GM23338 (cell line): Measurements from ENCODE around the gene SUGCT. TPM values are rescaled to one million over a fixed set of nuclear protein-coding genes. Genes with fewer than 3 reads are reported as not detected.

Experiments
- ATAC-seq: fragments of 200-7000 bp; cut with Tn5 transposase; 3 replicates; pipeline ENCODE4 v1.9.1; 2020
- DNase-seq: peaks from one replicate; pipeline ENCODE4 v3.0.0-alpha.2; 2015; ENCODE audit warnings: low spot score
- H2AFZ ChIP-seq: fragments of 200-600 bp; sonication (generic); 2 replicates; pipeline ENCODE4 v1.8.0; 2016; ENCODE audit warnings: antibody characterized with exemption, mild to moderate bottlenecking, moderate library complexity
- H3F3A ChIP-seq: fragments of 200-600 bp; sonication (generic); replicated peaks from 2 replicates; pipeline ENCODE4 v1.8.0; 2017; ENCODE audit warnings: antibody characterized with exemption, mixed run types, low read depth
- H3K27ac ChIP-seq: fragments of 200-600 bp; sonication (generic); 2 replicates; pipeline ENCODE4 v1.6.1; 2016; ENCODE audit warnings: low read depth
- H3K27me3 ChIP-seq: fragments of 200-600 bp; sonication (generic); 2 replicates; pipeline ENCODE4 v1.8.0; 2016; ENCODE audit warnings: mild to moderate bottlenecking, mixed run types, moderate library complexity; ENCODE audit not compliant: insufficient read depth
- H3K36me3 ChIP-seq: fragments of 200-600 bp; sonication (generic); 2 replicates; pipeline ENCODE4 v1.8.0; 2016; ENCODE audit warnings: mild to moderate bottlenecking; ENCODE audit not compliant: insufficient read depth
- H3K4me1 ChIP-seq: fragments of 200-600 bp; sonication (generic); 2 replicates; pipeline ENCODE4 v1.8.0; 2016; ENCODE audit warnings: mild to moderate bottlenecking, moderate library complexity; ENCODE audit not compliant: insufficient read depth
- H3K4me2 ChIP-seq: fragments of 200-600 bp; sonication (generic); 2 replicates; pipeline ENCODE4 v1.7.1; 2017; ENCODE audit warnings: mixed run types
- H3K4me3 ChIP-seq: fragments of 200-600 bp; sonication (generic); 2 replicates; pipeline ENCODE4 v1.6.1; 2016; ENCODE audit warnings: mixed run types
- H3K79me2 ChIP-seq: fragments of 200-600 bp; sonication (generic); replicated peaks from 2 replicates; pipeline ENCODE4 v1.8.0; 2017; ENCODE audit warnings: mild to moderate bottlenecking; ENCODE audit not compliant: insufficient read depth
- H3K9me2 ChIP-seq: fragments of 200-600 bp; sonication (generic); 2 replicates; pipeline ENCODE4 v1.8.0; 2017; ENCODE audit not compliant: insufficient read depth
- H4K20me1 ChIP-seq: fragments of 200-600 bp; sonication (generic); replicated peaks from 2 replicates; pipeline ENCODE4 v1.8.0; 2017; ENCODE audit warnings: mild to moderate bottlenecking; ENCODE audit not compliant: insufficient read depth
- H3K27ac Mint-ChIP-seq: 2 replicates; pipeline ENCODE4 v1.8.0; 2020; ENCODE audit warnings: inconsistent platforms, mild to moderate bottlenecking, moderate library complexity, mixed read lengths
- H3K27me3 Mint-ChIP-seq: 3 replicates; pipeline ENCODE4 v1.8.0; 2022; ENCODE audit warnings: low read depth, mild to moderate bottlenecking, moderate library complexity, mixed read lengths, inconsistent platforms; ENCODE audit not compliant: insufficient read depth, poor library complexity
- H3K36me3 Mint-ChIP-seq: 3 replicates; pipeline ENCODE4 v1.8.0; 2021; ENCODE audit warnings: low read depth, mild to moderate bottlenecking, inconsistent platforms, moderate library complexity, mixed read lengths
- H3K4me1 Mint-ChIP-seq: 3 replicates; pipeline ENCODE4 v1.8.0; 2020; ENCODE audit warnings: mild to moderate bottlenecking, inconsistent platforms, mixed read lengths
- H3K4me3 Mint-ChIP-seq: 3 replicates; pipeline ENCODE4 v1.8.0; 2021; ENCODE audit warnings: moderate library complexity, mild to moderate bottlenecking, inconsistent platforms, mixed read lengths
- H3K9me3 Mint-ChIP-seq: 3 replicates; pipeline ENCODE4 v1.8.0; 2020; ENCODE audit warnings: moderate library complexity, mild to moderate bottlenecking, inconsistent platforms, mixed read lengths
- CREB1 ChIP-seq: fragments of 250-450 bp; sonication (Bioruptor Pico); IDR thresholded peaks from 2 replicates; pipeline ENCODE4 v1.5.0; 2020; ENCODE audit warnings: low read depth, mild to moderate bottlenecking, moderate library complexity
- CTCF ChIP-seq, 2 experiments: fragments of 200-600 bp in 1 of 2; sonication (generic) in 1 of 2; conservative IDR thresholded peaks; 2 replicates each; pipeline versions ENCODE4 v1.5.1 to v1.6.1; 2016 to 2017; ENCODE audit warnings: antibody characterized with exemption in 2 of 2, low read depth in 2 of 2, mild to moderate bottlenecking in 2 of 2, moderate library complexity in 1 of 2
- ETS1 ChIP-seq: IDR thresholded peaks from 2 replicates; pipeline ENCODE4 v1.6.1; 2016; ENCODE audit warnings: antibody characterized with exemption
- EZH2phosphoT487 ChIP-seq: fragments of 200-600 bp; sonication (generic); IDR thresholded peaks from one replicate; pipeline ENCODE4 v1.8.1; 2018; ENCODE audit warnings: antibody characterized with exemption; ENCODE audit not compliant: unreplicated experiment
- JUNB ChIP-seq: IDR thresholded peaks from one replicate; pipeline ENCODE4 v1.6.1; 2016; ENCODE audit warnings: antibody characterized with exemption; ENCODE audit not compliant: unreplicated experiment
- NANOG ChIP-seq: IDR thresholded peaks from 2 replicates; pipeline ENCODE4 v1.6.1; 2016; ENCODE audit warnings: antibody characterized with exemption, borderline replicate concordance
- POLR2AphosphoS5 ChIP-seq: IDR thresholded peaks from 2 replicates; pipeline ENCODE4 v1.6.1; 2016; ENCODE audit warnings: antibody characterized with exemption, low read depth
- REST ChIP-seq: IDR thresholded peaks from one replicate; pipeline ENCODE4 v1.6.1; 2018; ENCODE audit warnings: antibody characterized with exemption; ENCODE audit not compliant: unreplicated experiment
- STAT1 ChIP-seq: IDR thresholded peaks from one replicate; pipeline ENCODE4 v1.6.1; 2016; ENCODE audit warnings: antibody characterized with exemption; ENCODE audit not compliant: unreplicated experiment
- polyA plus RNA-seq: library from polyadenylated mRNA; unstranded; fragments of >200 nt; fragmentation: Nextera tagmentation; extraction: Ambion mirVana; gene quantifications from 2 replicates; pipeline ENCODE4 v1.2.1, GENCODE V29; 2016
- total RNA-seq: library from RNA; depleted of rRNA; stranded (reverse); fragments of >200 nt; shearing (Covaris generic); gene quantifications from 2 replicates; pipeline ENCODE4 v1.2.3, GENCODE V29; 2014

Gene SUGCT
- total and polyA plus RNA-seq, 2 experiments from 2014 or later = 4.2 to 5.6 TPM

GRCh38 chr7:40694026-40694809, 559.4 kb downstream of the SUGCT start:
- no peak overlapping the region for H2AFZ ChIP-seq
- H3K4me2 ChIP-seq = no peak overlapping the region
- no peaks in the 10 kb centered on the region for H3K4me1 ChIP-seq
- H4K20me1 ChIP-seq = no peaks in the 10 kb centered on the region
- H3K9me2 ChIP-seq = peaks cover 3% of the 10 kb centered on the region
- no peaks in the 10 kb centered on the region for H3K36me3 ChIP-seq
- Mint-ChIP-seq H3K27me3 (peaks cover 2% of the 10 kb centered on the region), H3K27ac (no peak overlapping the region), H3K9me3 (no peaks in the 10 kb centered on the region; the same call in 2 of the 3 replicates), H3K4me3 (no peak overlapping the region), H3K36me3 (no peaks in the 10 kb centered on the region), H3K4me1 (peaks cover 4% of the 10 kb centered on the region)
- H3K79me2 ChIP-seq = no peaks in the 10 kb centered on the region
- H3K27ac ChIP-seq = no peak overlapping the region
- H3K4me3 ChIP-seq = no peak overlapping the region
- H3K27me3 ChIP-seq = no peaks in the 10 kb centered on the region
- no peak for DNase-seq
- ATAC-seq = no peak
- no peaks in the 10 kb centered on the region for H3F3A ChIP-seq
- TF ChIP-seq REST = no peak
- no peak for TF ChIP-seq NANOG
- TF ChIP-seq JUNB = no peak
- TF ChIP-seq CREB1 (CRISPR knock-in tag) = no peak
- TF ChIP-seq STAT1 = no peak
- TF ChIP-seq EZH2phosphoT487 = no peak
- no peak for TF ChIP-seq CTCF (conservative IDR thresholded peaks at IDR 0.05; ENCODE audit: low read depth in 2 of 2)
- TF ChIP-seq ETS1 = no peak
- no peak for TF ChIP-seq POLR2AphosphoS5
